ENCODE measurements around the gene BHLHE23.
"Not testable (repeated sequence)": the region's sequence is repeated elsewhere in the genome, so short reads cannot be mapped to it uniquely, and the experiment has no call there.

The BHLHE23 gene

GRCh38 chr20:62961310-62961783 lies 45.4 kb downstream of the BHLHE23 start:
- H3K9me3 ChIP-seq (ENCODE audit: control insufficient read depth, low read length) = no peaks in the 10 kb centered on the region
- H3K4me2 ChIP-seq (ENCODE audit: low read length) = no peak overlapping the region
- no peaks in the 10 kb centered on the region for H3K79me2 ChIP-seq
- no peaks in the 10 kb centered on the region for H3K4me1 ChIP-seq
- TF ChIP-seq CTCF (IDR thresholded peaks at IDR 0.05) = no peak
- no peaks in the 10 kb centered on the region for H3K27me3 ChIP-seq (ENCODE audit: control insufficient read depth, insufficient read depth, low read length)
- no peak overlapping the region for H3K9ac ChIP-seq
- no peak overlapping the region for H3K4me3 ChIP-seq (ENCODE audit: low read depth, low read length)
- H3K36me3 ChIP-seq (ENCODE audit: control insufficient read depth, insufficient read depth, low read length) = no peaks in the 10 kb centered on the region
- no peak overlapping the region for H3K27ac ChIP-seq
- no peak overlapping the region for H2AFZ ChIP-seq

GRCh38 chr20:62960446-62961309 lies 46.1 kb downstream of the BHLHE23 start:
- not testable (repeated sequence) for H3K4me1 ChIP-seq; H3K27me3 ChIP-seq (ENCODE audit: control insufficient read depth, insufficient read depth, low read length); H3K36me3 ChIP-seq (ENCODE audit: control insufficient read depth, insufficient read depth, low read length); H2AFZ ChIP-seq; H3K9me3 ChIP-seq (ENCODE audit: control insufficient read depth, low read length); H3K27ac ChIP-seq; H3K4me3 ChIP-seq (ENCODE audit: low read depth, low read length); H3K79me2 ChIP-seq; H3K9ac ChIP-seq; H3K4me2 ChIP-seq (ENCODE audit: low read length)

GRCh38 chr20:62959998-62960436 lies 46.7 kb downstream of the BHLHE23 start:
- Histone ChIP-seq H3K79me2 (no peaks in the 10 kb centered on the region), H3K27ac (no peak overlapping the region), H3K4me2 (ENCODE audit: low read length) (no peak overlapping the region), H3K4me1 (peaks cover 8% of the 10 kb centered on the region), H3K9ac (no peak overlapping the region), H3K9me3 (ENCODE audit: control insufficient read depth, low read length) (no peaks in the 10 kb centered on the region), H3K4me3 (ENCODE audit: low read depth, low read length) (no peak overlapping the region), H3K36me3 (ENCODE audit: control insufficient read depth, insufficient read depth, low read length) (no peaks in the 10 kb centered on the region), H3K27me3 (ENCODE audit: control insufficient read depth, insufficient read depth, low read length) (no peaks in the 10 kb centered on the region), H2AFZ (no peak overlapping the region)
- no peak for TF ChIP-seq CTCF (IDR thresholded peaks at IDR 0.05)

GRCh38 chr20:62959101-62959971 lies 47.4 kb downstream of the BHLHE23 start:
- H3K9ac ChIP-seq = no peak overlapping the region
- no peak overlapping the region for H3K4me3 ChIP-seq (ENCODE audit: low read depth, low read length)
- no peak overlapping the region for H3K27ac ChIP-seq
- H3K79me2 ChIP-seq = no peaks in the 10 kb centered on the region
- peaks cover 8% of the 10 kb centered on the region for H3K4me1 ChIP-seq
- H3K4me2 ChIP-seq (ENCODE audit: low read length) = no peak overlapping the region
- no peaks in the 10 kb centered on the region for H3K9me3 ChIP-seq (ENCODE audit: control insufficient read depth, low read length)
- H2AFZ ChIP-seq = no peak overlapping the region
- H3K36me3 ChIP-seq (ENCODE audit: control insufficient read depth, insufficient read depth, low read length) = no peaks in the 10 kb centered on the region
- no peak for TF ChIP-seq CTCF (IDR thresholded peaks at IDR 0.05)
- H3K27me3 ChIP-seq (ENCODE audit: control insufficient read depth, insufficient read depth, low read length) = no peaks in the 10 kb centered on the region
